IMR-90 (cell line): Measurements from ENCODE around the gene GPSM1.

Experiments
- POLR2A ChIP-seq: IDR thresholded peaks from 2 replicates; pipeline ENCODE4 v1.6.1; 2012; ENCODE audit warnings: mild to moderate bottlenecking, low read depth, low read length
- TF ChIP-seq, protein P1 (sequence below): conservative IDR thresholded peaks from 2 replicates; pipeline ENCODE4 v1.5.1; 2012; ENCODE audit warnings: mild to moderate bottlenecking, low read depth, low read length, improper control_type of control experiment
- TF ChIP-seq, protein P2 (sequence below): fragments of 150-350 bp; IDR thresholded peaks from 2 replicates; pipeline ENCODE4 v1.6.1; 2017; ENCODE audit warnings: mild to moderate bottlenecking, antibody characterized with exemption, low read length, low read depth

DNA sequence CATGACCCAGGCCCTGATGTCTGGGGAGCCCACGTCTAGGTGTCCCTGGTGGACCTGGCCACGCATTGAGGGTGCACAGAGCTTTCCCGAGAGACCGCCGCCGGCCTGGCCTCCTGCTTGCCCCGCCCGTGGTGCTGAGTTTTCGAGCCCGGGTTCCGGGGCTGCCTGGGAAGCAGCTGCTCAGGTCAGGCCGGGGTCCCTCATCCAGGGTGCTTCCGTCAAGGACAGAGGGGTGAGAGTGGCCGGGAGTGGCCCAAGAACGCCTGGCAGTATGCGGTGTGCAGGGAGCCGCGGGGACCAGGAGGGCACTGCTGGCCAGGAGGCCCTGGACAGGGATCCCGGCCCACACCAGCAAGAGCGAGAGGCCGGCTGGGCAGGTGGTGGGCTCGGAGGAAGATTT, 43.0 kb upstream of the GPSM1 start:
- TF ChIP-seq, protein P1, sequence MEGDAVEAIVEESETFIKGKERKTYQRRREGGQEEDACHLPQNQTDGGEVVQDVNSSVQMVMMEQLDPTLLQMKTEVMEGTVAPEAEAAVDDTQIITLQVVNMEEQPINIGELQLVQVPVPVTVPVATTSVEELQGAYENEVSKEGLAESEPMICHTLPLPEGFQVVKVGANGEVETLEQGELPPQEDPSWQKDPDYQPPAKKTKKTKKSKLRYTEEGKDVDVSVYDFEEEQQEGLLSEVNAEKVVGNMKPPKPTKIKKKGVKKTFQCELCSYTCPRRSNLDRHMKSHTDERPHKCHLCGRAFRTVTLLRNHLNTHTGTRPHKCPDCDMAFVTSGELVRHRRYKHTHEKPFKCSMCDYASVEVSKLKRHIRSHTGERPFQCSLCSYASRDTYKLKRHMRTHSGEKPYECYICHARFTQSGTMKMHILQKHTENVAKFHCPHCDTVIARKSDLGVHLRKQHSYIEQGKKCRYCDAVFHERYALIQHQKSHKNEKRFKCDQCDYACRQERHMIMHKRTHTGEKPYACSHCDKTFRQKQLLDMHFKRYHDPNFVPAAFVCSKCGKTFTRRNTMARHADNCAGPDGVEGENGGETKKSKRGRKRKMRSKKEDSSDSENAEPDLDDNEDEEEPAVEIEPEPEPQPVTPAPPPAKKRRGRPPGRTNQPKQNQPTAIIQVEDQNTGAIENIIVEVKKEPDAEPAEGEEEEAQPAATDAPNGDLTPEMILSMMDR, result no peak
- no peak for TF ChIP-seq POLR2A
- TF ChIP-seq, protein P2, sequence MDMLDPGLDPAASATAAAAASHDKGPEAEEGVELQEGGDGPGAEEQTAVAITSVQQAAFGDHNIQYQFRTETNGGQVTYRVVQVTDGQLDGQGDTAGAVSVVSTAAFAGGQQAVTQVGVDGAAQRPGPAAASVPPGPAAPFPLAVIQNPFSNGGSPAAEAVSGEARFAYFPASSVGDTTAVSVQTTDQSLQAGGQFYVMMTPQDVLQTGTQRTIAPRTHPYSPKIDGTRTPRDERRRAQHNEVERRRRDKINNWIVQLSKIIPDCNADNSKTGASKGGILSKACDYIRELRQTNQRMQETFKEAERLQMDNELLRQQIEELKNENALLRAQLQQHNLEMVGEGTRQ, result no peak
